Heart left ventricle (tissue), 13 donors: ENCODE measurements around the gene DRC7.

ENCODE experiments used
- POLR2A ChIP-seq, 2 donors: fragments of 450-650 bp; IDR thresholded peaks; one replicate each; pipeline ENCODE4 v1.6.1; 2017; ENCODE audit warnings: antibody characterized with exemption in 2 of 2, mild to moderate bottlenecking in 2 of 2, moderate library complexity in 2 of 2
- TF ChIP-seq, protein P1 (sequence below), 12 donors: fragments of 200-600 bp; sonication (generic) in 4 of 12; IDR thresholded peaks; one replicate each; pipeline versions ENCODE4 v1.5.0 to v1.8.0; 2018 to 2022; ENCODE audit warnings: antibody characterized with exemption in 12 of 12, mild to moderate bottlenecking in 5 of 12
- donor health status: ischemic (EF 13 %, LVEDD 7.1; RV severe dilation, severe dysfunction).
- donor health status: DM: no; HTN: yes; CAD: no.
- donor health status: DM: no; HTN: no; CAD: no.
- donor health status: ischemic (EF 25% LVEDD 6.9; RV normal size, moderate dysfunction).
- donor health status: ischemic (EF 25% LVEDD 5.7; RV mildly dilated, moderate dysfunction).
- donor health status: ischemic (EF 35%, LVEDD 5.7; RV mildly dilated, moderate dysfunction).
- donor health status: nonischemic (EF 11% LVEDD 7.7; RV severe dilation, severe dysfunction).
- donor health status: DM: yes; HTN: yes; CAD: no.
- donor health status: PGD.
- donor health status: ischemic (EF 29% LVEDD 5.4; RV normal size, mild dysfunction).
- donor health status: nonischemic (EF 23%, LVEDD 6.1; RV moderate dilation, normal function).

DNA sequence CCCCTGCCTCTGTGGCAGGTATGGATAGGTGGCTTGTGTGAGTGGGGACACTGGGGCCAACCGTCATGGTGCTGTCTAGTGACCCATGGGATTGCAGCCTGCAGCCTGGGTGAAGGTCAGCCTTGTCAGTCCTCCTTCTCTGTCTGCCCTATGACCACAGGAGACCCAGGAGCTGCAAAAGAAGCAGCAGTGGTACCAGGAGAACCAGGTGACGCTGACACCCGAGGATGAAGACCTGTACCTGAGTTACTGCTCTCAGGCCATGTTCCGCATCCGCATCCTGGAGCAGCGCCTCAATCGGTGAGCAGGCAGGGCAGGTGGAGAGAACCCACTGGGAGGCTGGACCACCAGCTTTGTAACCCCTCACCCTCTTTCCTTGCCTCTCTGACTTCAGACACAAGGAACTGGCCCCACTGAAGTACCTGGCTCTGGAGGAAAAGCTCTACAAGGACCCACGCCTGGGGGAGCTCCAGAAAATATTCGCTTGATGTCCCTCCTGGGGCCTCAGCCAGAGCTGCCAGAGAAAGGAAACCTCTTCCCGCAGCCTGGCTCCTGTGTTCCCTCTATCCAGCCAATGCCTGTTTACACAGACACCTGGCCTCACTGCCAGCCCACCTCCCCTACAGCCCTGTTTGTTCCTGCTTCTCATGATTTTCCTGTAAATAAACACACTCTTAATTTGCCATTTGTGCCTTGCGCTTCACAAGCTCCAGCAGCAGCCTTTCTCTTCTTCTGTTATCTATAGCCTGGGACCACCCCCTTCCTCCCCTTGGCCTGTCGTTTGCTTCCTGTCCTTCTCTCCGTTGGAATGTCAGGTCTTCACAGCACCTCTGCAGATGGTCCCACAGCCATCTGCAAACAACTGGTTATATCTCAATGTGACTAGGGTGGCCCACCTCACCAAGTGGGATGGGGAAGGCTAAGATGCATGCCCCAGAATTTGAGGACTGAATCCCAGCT lies 36.4 kb downstream of the DRC7 start:
- TF ChIP-seq, protein P1, sequence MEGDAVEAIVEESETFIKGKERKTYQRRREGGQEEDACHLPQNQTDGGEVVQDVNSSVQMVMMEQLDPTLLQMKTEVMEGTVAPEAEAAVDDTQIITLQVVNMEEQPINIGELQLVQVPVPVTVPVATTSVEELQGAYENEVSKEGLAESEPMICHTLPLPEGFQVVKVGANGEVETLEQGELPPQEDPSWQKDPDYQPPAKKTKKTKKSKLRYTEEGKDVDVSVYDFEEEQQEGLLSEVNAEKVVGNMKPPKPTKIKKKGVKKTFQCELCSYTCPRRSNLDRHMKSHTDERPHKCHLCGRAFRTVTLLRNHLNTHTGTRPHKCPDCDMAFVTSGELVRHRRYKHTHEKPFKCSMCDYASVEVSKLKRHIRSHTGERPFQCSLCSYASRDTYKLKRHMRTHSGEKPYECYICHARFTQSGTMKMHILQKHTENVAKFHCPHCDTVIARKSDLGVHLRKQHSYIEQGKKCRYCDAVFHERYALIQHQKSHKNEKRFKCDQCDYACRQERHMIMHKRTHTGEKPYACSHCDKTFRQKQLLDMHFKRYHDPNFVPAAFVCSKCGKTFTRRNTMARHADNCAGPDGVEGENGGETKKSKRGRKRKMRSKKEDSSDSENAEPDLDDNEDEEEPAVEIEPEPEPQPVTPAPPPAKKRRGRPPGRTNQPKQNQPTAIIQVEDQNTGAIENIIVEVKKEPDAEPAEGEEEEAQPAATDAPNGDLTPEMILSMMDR (IDR thresholded peaks at IDR 0.05): no peak
- no peak for TF ChIP-seq POLR2A (IDR thresholded peaks at IDR 0.05)
